GM18499 (cell line): ENCODE measurements around the gene NUDT6.
"Not testable (repeated sequence)": the region's sequence is repeated elsewhere in the genome, so short reads cannot be mapped to it uniquely, and the experiment has no call there.

Experiments used
- ATAC-seq: cut with Tn5 transposase; IDR thresholded peaks from one replicate; pipeline ENCODE4 v1.9.1; 2021; ENCODE audit warnings: moderate number of reproducible peaks; ENCODE audit not compliant: insufficient read depth, unreplicated experiment

The NUDT6 gene

GRCh38 chr4:122921971-122922876, at the start of gene NUDT6:
Gene NUDT6 (minus strand): TSS chr4:122922597. CDS start chr4:122922572, 25 bp downstream.
- ATAC-seq: peak; percentile 31

- no peak for ATAC-seq
Measured at GRCh38 chr4:122968227-122968812, 45.9 kb upstream of the NUDT6 start.

- ATAC-seq: no peak
Measured at GRCh38 chr4:122967231-122967630, 44.8 kb upstream of the NUDT6 start.

GRCh38 chr4:122966201-122966600, 43.8 kb upstream of the NUDT6 start:
- ATAC-seq: no peak

- ATAC-seq: no peak
Measured at GRCh38 chr4:122963216-122963615, 40.8 kb upstream of the NUDT6 start.

GRCh38 chr4:122960611-122961000, 38.2 kb upstream of the NUDT6 start:
- ATAC-seq: no peak

GRCh38 chr4:122959981-122960610, 37.7 kb upstream of the NUDT6 start:
- no peak for ATAC-seq

- no peak for ATAC-seq
Measured at GRCh38 chr4:122959441-122959840, 37.0 kb upstream of the NUDT6 start.

- ATAC-seq: no peak
Measured at GRCh38 chr4:122958505-122958904, 36.1 kb upstream of the NUDT6 start.

- no peak for ATAC-seq
Measured at GRCh38 chr4:122953924-122954323, 31.5 kb upstream of the NUDT6 start.

- ATAC-seq: no peak
Measured at GRCh38 chr4:122952028-122952427, 29.6 kb upstream of the NUDT6 start.

GRCh38 chr4:122948671-122949070, 26.3 kb upstream of the NUDT6 start:
- ATAC-seq: no peak

GRCh38 chr4:122946142-122946541, 23.7 kb upstream of the NUDT6 start:
- ATAC-seq: no peak

GRCh38 chr4:122945136-122945535, 22.7 kb upstream of the NUDT6 start:
- not testable (repeated sequence) for ATAC-seq

- ATAC-seq: no peak
Measured at GRCh38 chr4:122932763-122933162, 10.4 kb upstream of the NUDT6 start.

- ATAC-seq: no peak
Measured at GRCh38 chr4:122930862-122931261, 8.5 kb upstream of the NUDT6 start.

GRCh38 chr4:122928930-122929329, 6.5 kb upstream of the NUDT6 start:
- no peak for ATAC-seq

- peak; percentile 69 for ATAC-seq
Measured at GRCh38 chr4:122922877-122923511, 597 bp upstream of the NUDT6 start.

GRCh38 chr4:122921300-122921699, 1.1 kb downstream of the NUDT6 start:
- ATAC-seq: no peak

GRCh38 chr4:122920473-122920872, 1.9 kb downstream of the NUDT6 start:
- ATAC-seq: no peak

GRCh38 chr4:122917731-122918130, 4.7 kb downstream of the NUDT6 start:
- ATAC-seq: no peak
